ENCODE results near the gene CCDC177.

The CCDC177 gene

GRCh38 chr14:69539631-69540410 lies 34.9 kb downstream of the CCDC177 start:
- ChIA-PET CTCF (interaction anchor here (0.8 to 1.2 kb wide), 3 partner anchors 8 to 45 kb away, joined by 3 to 4 read pairs (median 3); no protein-coding TSS in a partner anchor), POLR2A (no interaction called here)
- no peak for DNase-seq (ENCODE audit: extremely low spot score)
- TF ChIP-seq, protein P1, sequence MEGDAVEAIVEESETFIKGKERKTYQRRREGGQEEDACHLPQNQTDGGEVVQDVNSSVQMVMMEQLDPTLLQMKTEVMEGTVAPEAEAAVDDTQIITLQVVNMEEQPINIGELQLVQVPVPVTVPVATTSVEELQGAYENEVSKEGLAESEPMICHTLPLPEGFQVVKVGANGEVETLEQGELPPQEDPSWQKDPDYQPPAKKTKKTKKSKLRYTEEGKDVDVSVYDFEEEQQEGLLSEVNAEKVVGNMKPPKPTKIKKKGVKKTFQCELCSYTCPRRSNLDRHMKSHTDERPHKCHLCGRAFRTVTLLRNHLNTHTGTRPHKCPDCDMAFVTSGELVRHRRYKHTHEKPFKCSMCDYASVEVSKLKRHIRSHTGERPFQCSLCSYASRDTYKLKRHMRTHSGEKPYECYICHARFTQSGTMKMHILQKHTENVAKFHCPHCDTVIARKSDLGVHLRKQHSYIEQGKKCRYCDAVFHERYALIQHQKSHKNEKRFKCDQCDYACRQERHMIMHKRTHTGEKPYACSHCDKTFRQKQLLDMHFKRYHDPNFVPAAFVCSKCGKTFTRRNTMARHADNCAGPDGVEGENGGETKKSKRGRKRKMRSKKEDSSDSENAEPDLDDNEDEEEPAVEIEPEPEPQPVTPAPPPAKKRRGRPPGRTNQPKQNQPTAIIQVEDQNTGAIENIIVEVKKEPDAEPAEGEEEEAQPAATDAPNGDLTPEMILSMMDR (IDR thresholded peaks at IDR 0.05; ENCODE audit: control extremely low read depth, extremely low read depth, low read depth, missing control alignments) = no peak

DNA sequence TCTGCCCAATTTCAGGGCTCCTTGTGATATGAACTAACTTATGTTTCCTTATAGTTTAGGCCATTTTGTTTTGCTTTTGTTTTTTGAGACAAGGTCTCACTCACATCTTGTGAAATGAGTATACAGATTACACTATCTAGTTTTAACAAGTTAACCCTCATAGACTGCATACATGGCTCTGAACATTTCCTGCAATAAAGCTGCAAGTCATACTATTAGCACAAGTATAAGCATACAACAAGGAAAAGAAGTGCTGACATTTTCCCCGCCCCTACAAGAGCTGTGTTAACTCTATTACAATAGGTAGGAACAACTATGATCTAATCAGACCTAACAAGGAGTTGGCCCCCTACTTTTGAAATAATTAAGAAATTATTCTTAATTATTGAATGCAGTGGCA lies 35.9 kb downstream of the CCDC177 start:
- ChIA-PET CTCF (interaction anchor here (1.2 kb wide), 1 partner anchor 9 kb away, joined by 3 read pairs; no protein-coding TSS in a partner anchor), POLR2A (no interaction called here)
- DNase-seq (ENCODE audit: extremely low spot score) = no peak
- TF ChIP-seq, protein P1 (IDR thresholded peaks at IDR 0.05; ENCODE audit: control extremely low read depth, extremely low read depth, low read depth, missing control alignments) = no peak

- TF ChIP-seq, protein P1 (IDR thresholded peaks at IDR 0.05; ENCODE audit: control extremely low read depth, extremely low read depth, low read depth, missing control alignments) = no peak
- ChIA-PET POLR2A (no interaction called here), CTCF (interaction anchor here (1.5 kb wide), 1 partner anchor 11 kb away, joined by 7 read pairs; no protein-coding TSS in a partner anchor)
- DNase-seq (ENCODE audit: extremely low spot score) = no peak
These were observed 36.8 kb downstream of the CCDC177 start for GRCh38 chr14:69537900-69538299.

DNA sequence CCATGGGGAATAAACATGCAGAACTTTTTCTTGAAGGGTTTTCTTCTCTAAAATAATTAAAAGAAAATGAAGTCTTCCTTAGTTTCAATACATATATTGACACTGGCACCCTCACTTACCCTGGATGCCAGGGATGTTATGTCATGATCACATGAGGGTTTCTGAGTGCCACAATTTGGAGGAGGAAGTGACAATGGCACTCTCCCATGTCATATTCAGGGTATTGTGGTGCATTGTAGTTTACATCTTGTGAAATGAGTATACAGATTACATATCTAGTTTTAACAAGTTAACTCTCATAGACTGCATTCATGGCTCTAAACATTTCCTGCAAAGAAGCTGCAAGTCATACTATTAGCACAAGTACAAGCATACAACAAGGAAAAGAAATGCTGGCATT lies 37.7 kb downstream of the CCDC177 start:
- ChIA-PET POLR2A (no interaction called here), CTCF (interaction anchor here (1.5 kb wide), 1 partner anchor 12 kb away, joined by 7 read pairs; no protein-coding TSS in a partner anchor)
- TF ChIP-seq, protein P1 (IDR thresholded peaks at IDR 0.05; ENCODE audit: control extremely low read depth, extremely low read depth, low read depth, missing control alignments) = no peak
- DNase-seq (ENCODE audit: extremely low spot score) = no peak

GRCh38 chr14:69535230-69535848 lies 39.3 kb downstream of the CCDC177 start:
- TF ChIP-seq, protein P1 (IDR thresholded peaks at IDR 0.05; ENCODE audit: control extremely low read depth, extremely low read depth, low read depth, missing control alignments) = peak; percentile 49
- no peak for DNase-seq (ENCODE audit: extremely low spot score)
- ChIA-PET POLR2A (interaction anchor here (0.6 kb wide), 1 partner anchor 662 kb away, joined by 3 read pairs; no protein-coding TSS in a partner anchor), CTCF (interaction anchor here (1.1 to 1.4 kb wide), 5 partner anchors 10 to 50 kb away, joined by 3 to 5 read pairs (median 4); no protein-coding TSS in a partner anchor)

DNA sequence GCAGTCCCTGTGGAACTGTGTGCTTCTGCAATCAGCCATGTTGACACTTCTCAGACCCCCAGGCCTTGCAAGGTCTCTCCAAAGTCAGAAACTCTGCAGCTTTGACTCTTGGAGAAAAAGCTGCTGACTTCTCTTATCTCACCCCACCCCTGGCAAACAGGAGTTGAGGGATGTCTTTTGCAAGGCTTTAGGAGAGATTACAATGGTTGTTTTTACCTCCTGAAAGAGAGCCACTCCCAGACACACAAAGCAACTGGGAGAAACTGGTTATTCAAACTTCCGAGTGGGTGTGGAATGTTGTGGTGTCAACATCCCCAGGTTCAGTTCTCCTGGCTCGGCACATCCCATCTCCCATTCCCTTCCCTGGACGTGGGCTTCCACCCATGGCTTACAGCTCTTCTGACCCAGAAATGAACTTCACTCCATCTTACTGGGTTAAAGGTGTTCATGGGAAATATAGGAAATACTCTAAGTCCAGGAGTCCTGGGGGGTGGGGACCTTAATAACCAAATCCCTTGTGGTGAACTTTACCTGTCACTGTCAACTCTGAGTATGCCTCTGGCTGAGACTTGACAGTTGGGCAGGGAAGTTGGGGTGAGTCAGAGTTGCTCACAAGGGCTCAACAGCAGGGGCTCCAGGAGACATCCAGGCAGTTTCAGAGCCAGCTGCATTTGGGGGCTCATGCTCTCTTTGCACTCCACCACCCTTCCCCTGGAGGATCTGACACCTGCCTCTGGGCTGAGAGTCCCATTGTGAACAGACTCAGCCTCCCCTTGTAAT lies 41.9 kb downstream of the CCDC177 start:
- ChIA-PET POLR2A (no interaction called here), CTCF (no interaction called here)
- DNase-seq (ENCODE audit: extremely low spot score) = no peak
- TF ChIP-seq, protein P1 (IDR thresholded peaks at IDR 0.05; ENCODE audit: control extremely low read depth, extremely low read depth, low read depth, missing control alignments) = no peak

Measured in GM10248 (cell line).